Panc1 (cell line): Measurements from ENCODE around the gene TOP2A. TPM values are rescaled to one million over a fixed set of nuclear protein-coding genes. Genes with fewer than 3 reads are reported as not detected.

Experiments
- ATAC-seq: fragments of 200-7000 bp; cut with Tn5 transposase; 2 replicates; pipeline ENCODE4 v1.9.1; 2020; ENCODE audit warnings: mild to moderate bottlenecking, moderate library complexity
- BruUV-seq: library from RNA; stranded (reverse); fragments of 400-500 nt; replicated peaks from 2 replicates; lab custom pipeline; 2021; lab: Mats Ljungman, UMichigan
- CTCF ChIA-PET: fragments of 300-600 bp; sonication (Branson Sonifier 250); formaldehyde crosslinking; loops from one replicate; lab custom pipeline; 2022; ENCODE audit warnings: antibody characterized with exemption; lab: Charles Lee
- POLR2A ChIA-PET: fragments of 300-600 bp; sonication (Branson Sonifier 250); formaldehyde crosslinking; loops from one replicate; lab custom pipeline; 2022; ENCODE audit warnings: antibody characterized with exemption; lab: Charles Lee
- DNase-seq: peaks from one replicate; pipeline ENCODE4 v3.0.0-alpha.2; 2010; ENCODE audit warnings: low read depth, low spot score
- H3K27ac ChIP-seq: 2 replicates; pipeline ENCODE4 v1.5.1; 2011; ENCODE audit warnings: mild to moderate bottlenecking, low read length, inconsistent platforms
- H3K27me3 ChIP-seq: fragments of 200-500 bp; sonication (Bioruptor generic); 2 replicates; pipeline ENCODE4 v1.6.0; 2014; ENCODE audit warnings: low read length, inconsistent platforms; ENCODE audit not compliant: control insufficient read depth, insufficient read depth
- H3K36me3 ChIP-seq: fragments of 200-500 bp; sonication (Bioruptor generic); 2 replicates; pipeline ENCODE4 v1.5.1; 2014; ENCODE audit warnings: inconsistent platforms, mild to moderate bottlenecking, low read length, moderate library complexity; ENCODE audit not compliant: control insufficient read depth, insufficient read depth
- H3K4me1 ChIP-seq: 2 replicates; pipeline ENCODE4 v1.5.1; 2011; ENCODE audit warnings: inconsistent platforms, mild to moderate bottlenecking, low read length, moderate library complexity; ENCODE audit not compliant: control insufficient read depth, insufficient read depth
- H3K4me3 ChIP-seq, 2 experiments: 2 replicates each; pipeline ENCODE4 v1.5.1; 2011 to 2012; ENCODE audit warnings: low read depth in 2 of 2, low read length in 2 of 2, mild to moderate bottlenecking in 2 of 2, inconsistent platforms in 1 of 2, moderate library complexity in 1 of 2
- H3K9me3 ChIP-seq: fragments of 200-500 bp; sonication (Bioruptor generic); 2 replicates; pipeline ENCODE4 v1.5.1; 2014; ENCODE audit warnings: low read depth, mild to moderate bottlenecking, inconsistent platforms, low read length, moderate library complexity; ENCODE audit not compliant: control insufficient read depth, insufficient read depth
- CTCF ChIP-seq: fragments of 450-650 bp; IDR thresholded peaks from 2 replicates; pipeline ENCODE4 v1.5.1; 2017; ENCODE audit warnings: mild to moderate bottlenecking
- POLR2AphosphoS5 ChIP-seq: IDR thresholded peaks from 2 replicates; pipeline ENCODE4 v1.6.1; 2012; ENCODE audit warnings: mild to moderate bottlenecking, low read depth, low read length, moderate library complexity
- REST ChIP-seq, 2 experiments: IDR thresholded peaks; 2 replicates each; pipeline ENCODE4 v1.6.1; 2011 to 2012; ENCODE audit warnings: low read depth in 2 of 2, control low read depth in 1 of 2, low read length in 1 of 2, mild to moderate bottlenecking in 1 of 2, moderate library complexity in 1 of 2; ENCODE audit not compliant: insufficient read depth in 1 of 2
- SIN3A ChIP-seq: IDR thresholded peaks from 2 replicates; pipeline ENCODE4 v1.6.1; 2012; ENCODE audit warnings: low read depth, mild to moderate bottlenecking, low read length, moderate library complexity, borderline replicate concordance; ENCODE audit not compliant: insufficient read depth
- TCF7L2 ChIP-seq: IDR thresholded peaks from 2 replicates; pipeline ENCODE4 v1.6.1; 2011; ENCODE audit warnings: mild to moderate bottlenecking, low read depth, low read length, inconsistent platforms
- in situ Hi-C: cut with HindIII; loops from 2 replicates; pipeline ENCODE4 v1.10.0; 2016; ENCODE audit warnings: low sequenced_read_pairs, low pct_unique_long_range_greater_than_20kb
- intact Hi-C: fragments of 100-400 bp; cut with micrococcal nuclease; formaldehyde crosslinking; loops from one replicate; pipeline ENCODE4 v1.10.0; 2022; ENCODE audit not compliant: unreplicated experiment
- total RNA-seq: library from RNA; stranded (reverse); gene quantifications from one replicate; pipeline ENCODE4 v1.2.1, GENCODE V29; 2021; ENCODE audit not compliant: unreplicated experiment

The TOP2A gene
- total RNA-seq, 1 experiment from 2014 or later: 230 TPM

- CTCF ChIA-PET: interaction anchor here (0.6 to 0.7 kb wide), 2 partner anchors 48 to 52 kb away, joined by 3 to 10 read pairs; no protein-coding TSS in a partner anchor
- POLR2A ChIA-PET: interaction anchor here (0.6 kb wide), 1 partner anchor 194 kb away, joined by 5 read pairs; no protein-coding TSS in a partner anchor
- DNase-seq (no peak), ATAC-seq (no peak)
- no peaks in the 10 kb centered on the region for H3K27me3 ChIP-seq
- TF ChIP-seq CTCF (no peak), POLR2AphosphoS5 (no peak), SIN3A (no peak)
- peak overlapping the region; percentile 54; the same call in 1 of the 2 replicates for H3K27ac ChIP-seq
- BruUV-seq: no TSS peak
- no peak overlapping the region for H3K4me3 ChIP-seq
- intact Hi-C loops: no loop called here
- peaks cover 90% of the 10 kb centered on the region for H3K4me1 ChIP-seq
- 0 out of 2 replicates have a peak, but pooled peaks cover 5% of the 10 kb centered on the region for H3K36me3 ChIP-seq
- in situ Hi-C loops: no loop called here
- H3K9me3 ChIP-seq: no peaks in the 10 kb centered on the region
Measured at GRCh38 chr17:40347319-40348135, 70.2 kb downstream of the TOP2A start.

- POLR2A ChIA-PET: no interaction called here
- CTCF ChIA-PET: interaction anchor here (0.6 kb wide), 1 partner anchor 48 kb away, joined by 10 read pairs; no protein-coding TSS in a partner anchor
Measured at GRCh38 chr17:40346765-40347158, 70.9 kb downstream of the TOP2A start.

More at GRCh38 chr17:40346765-40347158, 70.9 kb downstream of the TOP2A start:
- no peak for ATAC-seq
- intact Hi-C loops: no loop called here
- no peak for DNase-seq
- H3K4me1 ChIP-seq: peaks cover 87% of the 10 kb centered on the region
- in situ Hi-C loops: no loop called here
- peak overlapping the region; percentile 54 for H3K27ac ChIP-seq
- no peak for TF ChIP-seq TCF7L2
- TF ChIP-seq POLR2AphosphoS5: no peak
- TF ChIP-seq SIN3A: no peak
- TF ChIP-seq REST (IDR thresholded peaks at IDR 0.05; ENCODE audit: insufficient read depth in 1 of 2, low read depth in 2 of 2, low read length in 1 of 2): no peak
- TF ChIP-seq CTCF: no peak
- no peak overlapping the region for H3K4me3 ChIP-seq
- H3K9me3 ChIP-seq: no peaks in the 10 kb centered on the region
- H3K27me3 ChIP-seq: no peaks in the 10 kb centered on the region
- 0 out of 2 replicates have a peak, but pooled peaks cover 5% of the 10 kb centered on the region for H3K36me3 ChIP-seq
- BruUV-seq: no TSS peak
